ENCODE measurements around the gene GPC6. TPM values are rescaled to one million over a fixed set of nuclear protein-coding genes. Genes with fewer than 3 reads are reported as not detected.

Gene GPC6
- polyA plus RNA-seq, 1 donor (not counting 4 experiments of a cell fraction or from before 2014, with no cell fraction given), result 0.42 TPM

DNA sequence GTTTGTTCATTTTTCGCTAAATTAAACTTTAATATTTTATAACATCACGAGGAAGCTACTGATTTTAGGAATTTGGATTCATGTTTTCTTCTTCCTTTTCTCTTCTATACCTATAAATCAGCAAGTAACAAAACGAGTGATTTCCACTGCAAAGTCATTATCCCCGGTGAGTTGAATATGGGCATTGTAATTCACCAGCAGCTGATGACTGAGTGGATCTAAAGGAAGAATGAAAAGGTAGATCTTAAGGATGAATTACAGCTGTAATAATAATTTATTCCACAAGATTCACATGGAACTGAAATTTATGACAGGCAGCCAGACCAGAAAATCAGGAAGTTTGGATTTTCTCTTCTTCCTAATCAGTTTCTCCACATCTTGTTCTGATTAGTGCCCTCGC lies 111.4 kb downstream of the GPC6 start:
- TF ChIP-seq, protein P1, sequence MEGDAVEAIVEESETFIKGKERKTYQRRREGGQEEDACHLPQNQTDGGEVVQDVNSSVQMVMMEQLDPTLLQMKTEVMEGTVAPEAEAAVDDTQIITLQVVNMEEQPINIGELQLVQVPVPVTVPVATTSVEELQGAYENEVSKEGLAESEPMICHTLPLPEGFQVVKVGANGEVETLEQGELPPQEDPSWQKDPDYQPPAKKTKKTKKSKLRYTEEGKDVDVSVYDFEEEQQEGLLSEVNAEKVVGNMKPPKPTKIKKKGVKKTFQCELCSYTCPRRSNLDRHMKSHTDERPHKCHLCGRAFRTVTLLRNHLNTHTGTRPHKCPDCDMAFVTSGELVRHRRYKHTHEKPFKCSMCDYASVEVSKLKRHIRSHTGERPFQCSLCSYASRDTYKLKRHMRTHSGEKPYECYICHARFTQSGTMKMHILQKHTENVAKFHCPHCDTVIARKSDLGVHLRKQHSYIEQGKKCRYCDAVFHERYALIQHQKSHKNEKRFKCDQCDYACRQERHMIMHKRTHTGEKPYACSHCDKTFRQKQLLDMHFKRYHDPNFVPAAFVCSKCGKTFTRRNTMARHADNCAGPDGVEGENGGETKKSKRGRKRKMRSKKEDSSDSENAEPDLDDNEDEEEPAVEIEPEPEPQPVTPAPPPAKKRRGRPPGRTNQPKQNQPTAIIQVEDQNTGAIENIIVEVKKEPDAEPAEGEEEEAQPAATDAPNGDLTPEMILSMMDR (optimal IDR thresholded peaks at IDR 0.05 in 1 of 3, IDR thresholded peaks at IDR 0.05 in 1 of 3, conservative IDR thresholded peaks at IDR 0.05 in 1 of 3; ENCODE audit: extremely low read depth in 1 of 3, insufficient read depth in 2 of 3, low read length in 3 of 3), result no peak
- no peak for TF ChIP-seq EZH2 (IDR thresholded peaks at IDR 0.05; ENCODE audit: low read length)
- FAIRE-seq (no peak), DNase-seq (ENCODE audit: low read depth, low spot score) (no peak)
- Histone ChIP-seq H2AFZ (ENCODE audit: control insufficient read depth, low read length) (no peak overlapping the region), H3K4me2 (ENCODE audit: control insufficient read depth, extremely low read depth, insufficient read depth, low read depth, low read length) (no peak overlapping the region), H3K79me2 (ENCODE audit: control insufficient read depth, insufficient read depth, low read length) (no peaks in the 10 kb centered on the region), H3K9me3 (ENCODE audit: control insufficient read depth, low read depth, low read length) (no peaks in the 10 kb centered on the region), H3K36me3 (ENCODE audit: control insufficient read depth in 2 of 2, extremely low read depth in 1 of 2, insufficient read depth in 2 of 2, low read length in 2 of 2) (no peaks in the 10 kb centered on the region), H4K20me1 (ENCODE audit: control insufficient read depth, extremely low read depth, insufficient read depth, low read length) (no peaks in the 10 kb centered on the region), H3K27me3 (ENCODE audit: control insufficient read depth, extremely low read depth, insufficient read depth, low read length) (no peaks in the 10 kb centered on the region), H3K9ac (ENCODE audit: control insufficient read depth, extremely low read depth, insufficient read depth, low read length) (no peak overlapping the region), H3K4me3 (ENCODE audit: control insufficient read depth in 2 of 3, extremely low read depth in 1 of 3, insufficient read depth in 2 of 3, low read depth in 1 of 3, low read length in 3 of 3) (no peak overlapping the region), H3K27ac (ENCODE audit: control insufficient read depth, insufficient read depth, low read length) (no peak overlapping the region), H3K9me1 (ENCODE audit: control insufficient read depth, extremely low read depth, insufficient read depth, low read length) (no peaks in the 10 kb centered on the region), H3K4me1 (ENCODE audit: control insufficient read depth, extremely low read depth, insufficient read depth, low read length) (no peaks in the 10 kb centered on the region)
- dilution Hi-C loops (cut with MboI; ENCODE audit: extremely low pct_ligation_motif_present, low sequenced_read_pairs), result no loop called here

DNA sequence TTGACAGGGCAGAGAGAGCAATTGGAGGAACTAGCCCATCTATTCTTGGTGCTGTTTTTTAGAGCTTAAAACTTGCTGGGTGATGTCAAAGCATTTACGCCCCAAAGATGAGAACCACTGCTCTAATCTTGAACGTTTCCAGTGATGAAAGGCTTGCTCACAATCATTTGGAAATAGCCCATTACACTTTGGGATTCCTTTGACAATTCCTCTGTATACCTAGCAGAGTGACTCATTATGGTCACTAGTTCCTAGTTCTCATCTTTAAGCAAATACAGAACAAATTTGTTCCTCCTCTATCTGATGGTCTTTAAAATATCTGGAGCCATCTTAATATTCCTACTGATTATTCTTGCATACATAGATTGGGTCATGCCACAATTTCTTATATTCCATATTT lies 112.3 kb downstream of the GPC6 start:
- no peak overlapping the region for H3K4me3 ChIP-seq (ENCODE audit: control insufficient read depth in 2 of 3, extremely low read depth in 1 of 3, insufficient read depth in 2 of 3, low read depth in 1 of 3, low read length in 3 of 3)
- H3K9ac ChIP-seq (ENCODE audit: control insufficient read depth, extremely low read depth, insufficient read depth, low read length), result no peak overlapping the region
- no peak overlapping the region for H3K4me2 ChIP-seq (ENCODE audit: control insufficient read depth, extremely low read depth, insufficient read depth, low read depth, low read length)
- no peaks in the 10 kb centered on the region for H3K4me1 ChIP-seq (ENCODE audit: control insufficient read depth, extremely low read depth, insufficient read depth, low read length)
- dilution Hi-C loops (cut with MboI; ENCODE audit: extremely low pct_ligation_motif_present, low sequenced_read_pairs), result no loop called here
- TF ChIP-seq, protein P1 (optimal IDR thresholded peaks at IDR 0.05 in 1 of 3, IDR thresholded peaks at IDR 0.05 in 1 of 3, conservative IDR thresholded peaks at IDR 0.05 in 1 of 3; ENCODE audit: extremely low read depth in 1 of 3, insufficient read depth in 2 of 3, low read length in 3 of 3), result no peak
- no peak for TF ChIP-seq EZH2 (IDR thresholded peaks at IDR 0.05; ENCODE audit: low read length)
- FAIRE-seq (no peak), DNase-seq (ENCODE audit: low read depth, low spot score) (no peak)
- no peaks in the 10 kb centered on the region for H3K9me3 ChIP-seq (ENCODE audit: control insufficient read depth, low read depth, low read length)
- no peaks in the 10 kb centered on the region for H3K9me1 ChIP-seq (ENCODE audit: control insufficient read depth, extremely low read depth, insufficient read depth, low read length)
- no peaks in the 10 kb centered on the region for H4K20me1 ChIP-seq (ENCODE audit: control insufficient read depth, extremely low read depth, insufficient read depth, low read length)
- H3K79me2 ChIP-seq (ENCODE audit: control insufficient read depth, insufficient read depth, low read length), result no peaks in the 10 kb centered on the region
- H3K27me3 ChIP-seq (ENCODE audit: control insufficient read depth, extremely low read depth, insufficient read depth, low read length), result no peaks in the 10 kb centered on the region
- no peak overlapping the region for H3K27ac ChIP-seq (ENCODE audit: control insufficient read depth, insufficient read depth, low read length)
- no peaks in the 10 kb centered on the region for H3K36me3 ChIP-seq (ENCODE audit: control insufficient read depth in 2 of 2, extremely low read depth in 1 of 2, insufficient read depth in 2 of 2, low read length in 2 of 2)
- no peak overlapping the region for H2AFZ ChIP-seq (ENCODE audit: control insufficient read depth, low read length)

Measured in keratinocyte (primary cell).